LNCaP clone FGC (cell line): Measurements from ENCODE around the gene DSG1.

Experiments used
- DNase-seq: peaks from one replicate; pipeline ENCODE4 v3.0.0-alpha.2; 2011; ENCODE audit warnings: low read depth
- H3K4me3 ChIP-seq: 2 replicates; pipeline ENCODE4 v1.5.1; 2011; ENCODE audit warnings: mild to moderate bottlenecking, low read depth, low read length, control low read depth
- TF ChIP-seq, protein P1 (sequence below): IDR thresholded peaks from 2 replicates; pipeline ENCODE4 v1.5.1; 2012; ENCODE audit warnings: mild to moderate bottlenecking; ENCODE audit not compliant: control insufficient read depth, insufficient read depth; ENCODE audit errors: extremely low read depth

DSG1 gene

DNA sequence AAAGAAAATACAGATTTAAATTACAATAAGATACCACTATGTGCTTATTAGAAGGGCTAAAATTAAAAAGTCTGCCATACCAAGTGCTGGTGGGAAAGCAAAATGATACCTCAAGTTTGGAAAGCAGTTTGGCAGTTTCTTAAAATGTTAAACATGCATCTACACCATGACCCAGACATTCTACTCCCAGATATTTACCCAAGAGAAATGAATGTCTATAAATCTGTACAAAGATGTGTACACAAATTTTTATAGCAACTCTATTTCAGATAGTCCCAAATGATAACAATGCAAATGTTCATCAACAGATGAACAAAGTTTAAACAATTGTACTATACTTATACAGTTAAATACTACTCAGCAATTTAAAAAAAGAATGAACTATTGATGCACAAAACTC is 51.5 kb downstream of the DSG1 start:
- H3K4me3 ChIP-seq: no peak overlapping the region
- TF ChIP-seq, protein P1, sequence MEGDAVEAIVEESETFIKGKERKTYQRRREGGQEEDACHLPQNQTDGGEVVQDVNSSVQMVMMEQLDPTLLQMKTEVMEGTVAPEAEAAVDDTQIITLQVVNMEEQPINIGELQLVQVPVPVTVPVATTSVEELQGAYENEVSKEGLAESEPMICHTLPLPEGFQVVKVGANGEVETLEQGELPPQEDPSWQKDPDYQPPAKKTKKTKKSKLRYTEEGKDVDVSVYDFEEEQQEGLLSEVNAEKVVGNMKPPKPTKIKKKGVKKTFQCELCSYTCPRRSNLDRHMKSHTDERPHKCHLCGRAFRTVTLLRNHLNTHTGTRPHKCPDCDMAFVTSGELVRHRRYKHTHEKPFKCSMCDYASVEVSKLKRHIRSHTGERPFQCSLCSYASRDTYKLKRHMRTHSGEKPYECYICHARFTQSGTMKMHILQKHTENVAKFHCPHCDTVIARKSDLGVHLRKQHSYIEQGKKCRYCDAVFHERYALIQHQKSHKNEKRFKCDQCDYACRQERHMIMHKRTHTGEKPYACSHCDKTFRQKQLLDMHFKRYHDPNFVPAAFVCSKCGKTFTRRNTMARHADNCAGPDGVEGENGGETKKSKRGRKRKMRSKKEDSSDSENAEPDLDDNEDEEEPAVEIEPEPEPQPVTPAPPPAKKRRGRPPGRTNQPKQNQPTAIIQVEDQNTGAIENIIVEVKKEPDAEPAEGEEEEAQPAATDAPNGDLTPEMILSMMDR: no peak
- peak; percentile 93 for DNase-seq

DNA sequence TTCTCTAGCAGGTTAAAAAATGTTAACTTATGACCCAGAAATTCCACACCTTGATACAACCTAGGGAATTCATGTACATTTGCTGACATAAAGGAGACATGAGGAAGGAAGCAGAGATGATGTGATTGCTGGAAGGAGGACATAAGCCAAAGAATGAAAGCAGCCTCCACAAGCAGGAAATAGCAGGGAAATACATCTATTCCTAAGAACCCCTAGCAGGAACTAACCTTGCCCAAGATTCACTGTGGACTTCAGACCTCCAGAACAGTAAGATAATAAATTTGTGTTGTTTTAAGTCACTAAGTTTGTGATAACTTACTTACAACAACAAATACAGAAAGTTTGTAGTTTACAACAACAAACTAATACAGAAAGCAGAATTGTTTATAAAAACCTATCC is 54.0 kb downstream of the DSG1 start:
- TF ChIP-seq, protein P1: no peak
- no peak overlapping the region for H3K4me3 ChIP-seq
- DNase-seq: no peak

DNA sequence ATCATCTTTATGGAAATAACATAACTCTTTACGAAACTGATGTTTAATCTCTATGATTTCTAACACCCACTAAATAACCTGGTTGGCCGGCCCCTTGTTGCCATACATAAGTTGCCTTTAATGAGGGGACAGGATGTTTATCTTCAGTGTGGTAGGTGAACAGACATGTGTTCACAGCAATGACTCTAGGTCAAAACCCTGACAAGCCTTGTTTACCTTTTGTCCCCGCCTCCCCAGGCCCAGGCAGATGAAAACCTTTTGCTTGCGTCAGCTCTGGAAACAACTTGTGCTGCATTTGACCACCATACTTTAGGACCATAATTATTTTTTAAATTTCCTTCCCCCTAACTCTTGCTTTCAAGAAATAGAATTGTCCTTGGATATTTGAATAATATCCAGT is 55.7 kb downstream of the DSG1 start:
- no peak for DNase-seq
- TF ChIP-seq, protein P1: no peak
- H3K4me3 ChIP-seq: no peak overlapping the region

DNA sequence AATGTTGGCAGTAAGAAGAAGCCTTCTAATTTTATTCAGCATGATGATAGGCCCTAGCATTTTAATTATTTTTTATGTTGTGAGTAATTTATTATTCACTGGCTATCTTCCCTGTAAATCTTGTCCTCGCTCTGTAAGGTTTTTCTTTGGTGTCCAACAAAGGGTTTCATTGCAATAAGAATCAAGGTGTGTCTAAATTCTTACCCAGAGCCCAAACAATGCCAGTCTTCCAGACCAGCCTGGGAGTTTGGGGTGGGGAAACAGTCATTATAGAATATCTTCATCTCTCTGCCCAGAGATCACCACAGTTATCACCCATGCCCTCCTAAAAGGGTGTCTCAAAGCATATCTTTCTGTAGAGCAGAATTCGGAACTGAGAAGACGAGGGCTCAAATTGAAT is 58.5 kb downstream of the DSG1 start, which contains the start of gene DSG4:
Gene DSG4 (plus strand): TSS at position 301 of the 400 bp plus-strand sequence. CDS start 135 bp downstream, outside the sequence.
- TF ChIP-seq, protein P1: no peak
- no peak within 1 kb of the TSS for H3K4me3 ChIP-seq
- no peak for DNase-seq

DNA sequence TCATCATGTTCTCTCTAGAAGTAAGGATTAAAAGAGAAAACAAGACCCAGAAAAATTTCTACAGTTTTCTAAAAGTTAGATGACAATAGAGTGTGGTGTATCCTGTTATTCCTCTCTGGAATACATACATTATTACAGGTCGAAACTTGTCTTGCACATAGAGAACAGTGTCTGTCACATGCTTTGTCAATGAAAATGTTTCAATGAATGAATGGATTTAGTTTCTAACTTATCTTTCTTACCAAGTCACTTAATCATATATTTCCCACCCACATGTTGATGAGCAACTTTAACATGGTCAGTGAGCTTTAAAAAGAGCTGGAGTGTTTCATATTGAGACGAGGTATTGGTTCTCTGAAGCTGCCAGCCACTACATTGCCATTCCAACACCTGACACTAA is 63.0 kb downstream of the DSG1 start:
- no peak overlapping the region for H3K4me3 ChIP-seq
- no peak for DNase-seq
- TF ChIP-seq, protein P1: no peak

DNA sequence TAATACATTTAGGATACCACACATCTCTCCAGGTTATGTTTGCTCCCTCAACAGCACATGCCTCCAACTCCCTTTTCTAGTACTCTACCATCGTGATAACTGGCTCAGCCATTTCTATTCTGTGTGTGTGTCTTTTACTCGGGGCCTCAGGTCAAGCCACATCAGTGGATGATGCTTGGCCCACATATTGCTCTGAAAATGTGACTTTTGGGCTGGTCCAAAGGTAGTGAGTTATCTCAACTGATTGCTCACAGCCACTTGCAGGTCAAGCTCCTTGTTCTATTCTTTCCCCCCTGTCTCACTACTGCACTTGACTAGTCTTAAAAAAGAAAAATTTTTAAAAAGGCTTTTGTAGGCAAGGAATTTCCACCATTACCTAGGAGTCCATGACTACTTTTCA is 64.1 kb downstream of the DSG1 start:
- TF ChIP-seq, protein P1: no peak
- DNase-seq: no peak
- H3K4me3 ChIP-seq: no peak overlapping the region

DNA sequence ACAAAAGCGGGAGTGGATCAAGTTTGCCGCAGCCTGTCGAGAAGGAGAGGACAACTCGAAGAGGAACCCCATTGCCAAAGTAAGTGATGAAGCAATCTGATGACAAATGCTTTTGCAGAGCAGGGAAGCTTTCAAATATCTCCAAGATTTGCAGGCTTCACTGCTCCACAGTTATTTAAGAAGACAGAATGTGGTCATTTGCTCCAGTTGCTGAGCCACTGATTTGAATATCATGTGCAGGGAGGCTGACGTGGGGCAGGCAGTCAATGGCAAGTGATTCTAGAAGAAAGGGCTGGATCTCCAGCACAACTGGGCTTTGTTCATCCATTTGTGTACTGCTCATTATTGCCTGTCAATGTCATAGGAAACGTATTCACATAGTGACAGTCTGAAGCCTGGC is 68.8 kb downstream of the DSG1 start:
- DNase-seq: no peak
- H3K4me3 ChIP-seq: no peak overlapping the region

More for the DNA sequence above, 68.8 kb downstream of the DSG1 start:
- TF ChIP-seq, protein P1: no peak
